GM18951 (cell line): Measurements from ENCODE around the gene FBF1.
A peak's percentile ranks its signal among the peaks of the same experiment; 100 is the strongest.

Experiments used
- POLR2A ChIP-seq: IDR thresholded peaks from 4 replicates; pipeline ENCODE4 v1.6.1; 2011; ENCODE audit warnings: mild to moderate bottlenecking; ENCODE audit not compliant: insufficient read length, insufficient read depth; ENCODE audit errors: extremely low read depth
- in situ Hi-C: fragments of 300-500 bp; cut with MboI; formaldehyde crosslinking; loops from one replicate; pipeline ENCODE4 v1.12.0; 2022; ENCODE audit warnings: low sequenced_read_pairs, mixed read lengths, inconsistent platforms; ENCODE audit not compliant: unreplicated experiment

The FBF1 gene, protein sequence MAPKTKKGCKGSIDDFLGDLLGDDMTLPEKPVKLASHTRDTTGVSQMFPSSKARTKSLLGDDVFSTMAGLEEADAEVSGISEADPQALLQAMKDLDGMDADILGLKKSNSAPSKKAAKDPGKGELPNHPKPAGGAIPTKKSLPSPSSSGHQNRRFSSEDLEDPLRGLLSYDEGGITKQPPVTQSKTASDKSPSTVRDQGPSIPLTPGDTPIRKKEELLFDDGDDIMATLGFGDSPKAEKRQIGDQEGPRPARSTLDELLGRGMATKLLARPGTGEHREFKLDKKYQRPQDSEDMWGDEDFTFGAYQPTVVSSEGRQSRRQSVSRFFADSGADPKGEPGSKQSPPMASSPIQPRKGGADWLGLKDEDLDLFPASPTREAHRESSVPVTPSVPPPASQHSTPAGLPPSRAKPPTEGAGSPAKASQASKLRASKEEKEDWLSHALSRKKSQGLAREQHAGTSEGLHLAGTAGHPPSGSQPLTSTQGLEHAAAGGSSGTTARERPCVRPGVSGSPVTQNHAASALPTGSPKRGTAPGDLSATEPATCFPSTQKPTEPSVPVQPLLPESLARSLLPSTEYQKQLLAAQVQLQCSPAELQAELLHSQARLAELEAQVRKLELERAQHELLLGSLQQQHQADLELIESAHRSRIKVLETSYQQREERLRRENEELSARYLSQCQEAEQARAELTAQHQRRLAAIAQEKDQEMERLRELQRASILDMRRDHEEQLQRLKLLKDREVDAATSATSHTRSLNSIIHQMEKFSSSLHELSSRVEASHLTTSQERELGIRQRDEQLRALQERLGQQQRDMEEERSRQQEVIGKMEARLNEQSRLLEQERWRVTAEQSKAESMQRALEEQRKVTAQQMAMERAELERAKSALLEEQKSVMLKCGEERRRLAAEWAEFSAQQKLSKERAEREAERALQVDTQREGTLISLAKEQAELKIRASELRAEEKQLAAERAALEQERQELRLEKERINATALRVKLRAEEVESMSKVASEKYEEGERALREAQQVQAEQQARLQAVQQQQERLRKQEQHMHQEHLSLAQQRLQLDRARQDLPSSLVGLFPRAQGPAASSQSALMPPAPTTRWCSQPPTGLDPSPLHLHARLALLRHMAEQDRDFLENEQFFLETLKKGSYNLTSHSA

DNA sequence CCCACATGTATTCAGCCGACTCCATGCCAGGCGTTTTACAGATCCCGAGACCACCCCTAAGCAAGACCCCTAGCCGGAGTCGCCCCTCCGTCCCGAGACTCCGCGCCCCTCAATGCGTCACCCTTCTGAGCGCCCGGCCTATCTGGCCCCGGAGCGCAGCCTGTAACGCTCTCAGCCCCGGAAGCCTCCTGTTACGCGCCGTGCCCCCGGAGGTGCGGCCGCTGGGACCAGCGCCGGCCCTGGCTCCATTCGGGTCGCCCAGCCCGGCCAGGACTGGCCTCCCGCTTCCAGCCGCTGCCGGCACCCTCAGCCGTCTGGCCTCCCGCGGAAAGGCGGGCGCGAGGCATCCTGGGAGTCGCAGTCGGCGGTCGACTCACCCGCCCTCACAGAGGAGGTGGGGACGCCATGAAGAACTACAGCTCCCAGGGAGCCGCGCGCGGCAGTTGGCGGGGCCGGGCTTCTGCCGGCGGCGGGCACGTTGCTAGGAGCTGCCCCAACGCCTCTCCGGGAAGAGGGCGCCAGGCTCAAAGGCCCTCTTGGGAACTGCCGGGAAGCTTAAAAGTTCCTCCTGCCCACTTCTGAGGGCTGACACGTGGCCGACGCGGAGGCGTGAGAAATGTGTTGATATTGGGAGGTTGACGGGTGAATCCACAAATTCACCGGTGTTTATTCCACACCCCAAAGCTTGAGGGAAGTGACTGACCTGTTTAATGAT, at the start of gene FBF1:
Gene FBF1 (minus strand): TSS at position 316 of the 715 bp plus-strand sequence. CDS start 2,893 bp downstream, outside the sequence.
- in situ Hi-C loops, result no loop called here
- TF ChIP-seq POLR2A, result peak; percentile 92

DNA sequence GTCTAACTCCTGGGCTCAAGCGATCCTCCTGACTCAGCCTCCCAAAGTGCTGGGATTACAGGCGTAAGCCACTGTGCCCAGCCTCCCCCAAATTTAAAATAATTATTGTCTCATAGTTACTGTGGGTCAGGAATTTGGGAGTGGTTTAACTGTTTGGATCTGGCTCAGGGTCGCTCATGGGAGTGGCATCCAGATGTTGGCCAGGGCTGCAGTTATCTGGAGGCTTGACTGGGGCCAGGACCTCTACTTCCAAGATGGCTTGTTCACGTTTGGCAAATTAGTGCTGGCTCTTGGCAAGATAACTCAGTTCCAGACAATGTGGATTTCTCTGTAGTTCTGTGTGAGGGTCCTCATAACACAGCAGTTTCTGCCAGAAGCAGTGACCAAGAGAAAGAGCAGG, 46.2 kb upstream of the FBF1 start:
- in situ Hi-C loops, result no loop called here
- no peak for TF ChIP-seq POLR2A

DNA sequence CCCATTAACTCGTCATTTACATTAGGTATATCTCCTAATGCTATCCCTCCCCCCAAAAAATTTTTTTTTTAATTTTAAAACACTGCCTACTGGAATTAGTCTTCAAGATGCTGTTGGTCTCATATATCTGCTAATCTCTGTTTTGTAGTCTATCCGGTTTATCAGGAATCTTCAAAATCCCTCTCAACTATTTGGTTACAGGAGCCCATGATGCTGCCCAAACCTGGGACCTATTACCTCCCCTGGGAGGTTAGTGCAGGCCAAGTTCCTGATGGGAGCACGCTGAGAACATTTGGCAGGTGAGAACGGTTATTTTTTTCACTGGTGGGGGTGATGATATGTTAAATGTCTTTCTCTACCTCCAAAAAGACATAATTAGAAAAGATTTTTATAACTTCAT, 45.1 kb upstream of the FBF1 start:
- no peak for TF ChIP-seq POLR2A
- in situ Hi-C loops, result no loop called here

DNA sequence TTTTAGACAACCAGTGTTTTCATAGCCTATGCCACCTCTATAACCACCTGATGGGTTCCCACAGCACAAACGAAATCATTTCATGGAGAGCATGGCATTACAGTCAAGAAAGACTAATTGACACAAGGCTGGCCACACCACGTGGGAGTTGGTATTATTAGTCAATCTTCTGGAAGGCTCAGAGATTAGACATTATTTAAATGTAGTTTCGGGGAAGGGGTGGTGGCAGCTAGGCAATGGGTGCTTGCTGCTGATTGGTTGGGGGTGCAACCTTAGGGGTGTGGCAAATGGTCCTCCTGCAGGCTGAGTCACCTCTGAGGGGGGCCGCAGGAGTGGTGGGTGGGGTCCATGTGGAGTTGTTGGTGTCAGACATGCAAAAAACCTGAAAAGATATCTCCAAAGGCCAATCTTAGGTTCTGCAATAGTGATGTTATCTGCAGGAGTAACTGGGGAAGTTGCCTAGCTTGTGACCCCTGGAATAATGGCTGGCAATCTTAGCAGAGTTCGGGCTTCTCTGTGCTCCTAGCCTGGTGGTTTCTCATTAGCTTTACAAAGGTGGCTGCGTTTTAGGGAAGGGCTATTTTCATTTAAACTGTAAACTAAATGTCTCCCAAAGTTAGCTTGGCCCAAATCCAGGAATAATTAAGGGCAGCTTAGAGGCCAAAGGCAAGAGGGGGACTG, 42.8 kb upstream of the FBF1 start:
- TF ChIP-seq POLR2A, result no peak
- in situ Hi-C loops, result no loop called here

DNA sequence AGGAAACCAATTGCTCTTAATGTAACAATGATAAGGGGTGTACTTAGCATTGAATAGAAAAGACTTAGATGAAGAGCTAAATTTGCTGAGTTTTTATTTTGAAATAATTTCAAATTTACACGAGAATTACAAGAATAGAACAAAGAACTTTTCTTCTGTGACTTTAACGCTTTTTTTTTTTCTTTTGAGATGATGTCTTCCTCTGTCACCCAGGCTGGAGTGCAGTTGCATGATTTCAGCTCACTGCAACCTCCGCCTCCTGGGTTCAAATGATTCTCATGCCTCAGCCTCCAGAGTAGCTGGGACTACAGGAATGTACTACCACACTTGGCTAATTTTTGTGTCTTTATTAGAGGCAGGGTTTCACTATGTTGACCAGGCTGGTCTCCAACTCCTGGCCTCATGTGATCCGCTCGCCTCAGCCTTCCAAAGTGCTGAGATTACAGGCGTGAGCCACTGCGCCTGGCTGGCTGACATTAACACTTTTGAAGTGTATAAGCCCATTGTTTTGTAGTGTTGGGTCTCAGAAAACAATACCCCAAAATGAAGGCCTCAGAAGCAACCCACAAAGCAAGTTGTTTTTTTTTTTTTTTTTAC, 40.3 kb upstream of the FBF1 start:
- TF ChIP-seq POLR2A, result no peak
- in situ Hi-C loops, result no loop called here

DNA sequence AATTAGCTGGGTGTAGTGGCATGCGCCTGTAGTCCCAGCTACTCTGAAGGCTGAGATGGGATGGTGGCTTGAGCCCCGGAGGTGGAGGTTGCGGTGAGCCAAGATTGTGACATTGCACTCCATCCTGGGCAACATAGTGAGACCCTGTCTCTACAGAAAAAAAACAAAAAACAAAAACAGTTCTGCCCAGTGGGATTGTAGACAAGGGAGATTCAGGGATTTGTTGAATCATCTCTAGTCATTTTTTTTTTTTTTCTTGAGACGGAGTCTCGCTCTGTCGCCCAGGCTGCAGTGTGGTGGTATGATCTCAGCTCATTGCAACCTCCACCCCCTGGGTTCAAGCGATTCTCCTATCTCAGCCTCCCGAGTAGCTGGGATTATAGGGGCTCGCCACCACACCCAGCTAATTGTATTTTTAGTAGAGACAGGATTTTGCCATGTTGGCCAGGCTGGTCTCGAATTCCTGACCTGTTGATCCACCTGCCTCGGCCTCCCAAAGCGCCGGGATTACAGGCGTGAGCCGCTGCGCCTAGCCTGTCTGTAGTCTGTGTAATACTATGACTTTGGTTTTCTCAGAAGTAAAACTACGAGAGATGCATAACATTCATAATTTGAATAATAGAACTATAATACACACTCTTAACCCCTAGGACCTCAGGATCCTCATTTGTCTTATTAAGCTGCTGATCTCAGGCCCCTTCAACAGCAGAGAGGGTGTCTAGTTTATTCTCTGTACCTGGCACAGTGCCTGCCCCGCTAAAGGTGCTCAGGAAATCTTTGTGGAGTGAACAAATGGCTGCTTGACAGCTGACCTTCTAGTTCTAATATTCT, 39.6 kb upstream of the FBF1 start:
- in situ Hi-C loops, result no loop called here
- no peak for TF ChIP-seq POLR2A

DNA sequence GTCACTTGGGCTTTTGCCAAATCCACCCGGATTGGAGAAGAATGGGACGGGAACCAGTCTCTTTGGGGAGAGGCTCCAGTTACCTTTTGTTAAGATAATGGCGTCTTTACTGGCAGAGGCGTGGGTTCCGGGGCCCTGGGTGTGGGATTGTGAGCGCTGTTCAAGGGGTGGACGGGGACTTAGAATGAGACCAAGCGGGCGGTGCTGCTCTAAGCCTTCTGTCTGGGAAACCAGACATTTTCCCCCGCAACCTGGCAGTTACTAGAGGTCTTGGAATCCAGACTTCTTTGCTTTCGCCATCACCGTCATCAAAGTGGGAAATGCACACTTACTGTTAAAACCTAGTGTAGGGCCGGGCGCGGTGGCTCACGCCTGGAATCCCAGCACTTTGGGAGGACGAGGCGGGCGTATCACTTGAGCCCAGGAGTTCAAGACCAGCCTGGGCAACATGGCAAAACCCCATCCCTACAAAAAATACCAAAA, 38.9 kb upstream of the FBF1 start:
- in situ Hi-C loops, result no loop called here
- TF ChIP-seq POLR2A, result no peak

DNA sequence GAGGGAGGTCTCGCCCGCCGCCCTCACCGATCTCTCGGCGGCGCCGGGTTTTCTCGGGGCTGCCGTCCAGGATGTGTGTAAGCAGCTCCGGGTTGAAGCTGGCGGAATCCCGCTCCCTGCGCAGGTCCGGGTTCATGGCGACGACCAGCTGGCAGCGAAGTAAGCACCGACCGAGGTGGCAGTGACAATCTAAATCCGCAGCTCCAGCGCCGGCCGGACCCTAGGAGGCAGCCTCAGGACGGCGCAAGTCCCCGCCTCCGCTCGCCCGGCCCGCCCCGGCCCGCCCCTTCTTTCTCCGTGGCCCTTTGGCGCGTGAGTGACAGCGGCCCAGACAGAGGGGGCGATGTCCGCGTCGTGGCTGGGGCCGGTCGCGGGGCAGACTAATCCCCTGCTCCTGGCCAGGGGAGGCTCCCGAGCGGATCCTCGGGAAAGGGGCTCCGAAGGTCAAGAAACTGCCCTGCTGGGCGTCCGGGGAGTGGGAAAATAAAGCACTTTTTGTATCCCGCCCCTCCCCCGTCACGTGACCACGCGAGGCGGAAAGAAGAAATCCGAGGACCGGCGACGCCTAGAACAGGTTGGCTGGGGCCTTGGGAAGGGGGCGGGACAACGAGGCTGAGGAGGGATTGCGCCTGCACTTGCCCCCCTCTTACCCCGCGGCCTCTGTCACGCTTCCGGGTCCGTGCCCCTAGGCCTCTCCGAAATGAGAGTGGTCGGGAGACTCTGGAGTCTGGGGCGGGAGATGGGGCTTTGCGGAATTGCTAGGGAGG, 38.3 kb upstream of the FBF1 start, which contains the start of the genes ACOX1 and TEN1:
Gene ACOX1 (minus strand): TSS at position 229 of the 767 bp plus-strand sequence. CDS start 93 bp downstream, at position 136.
Gene TEN1 (plus strand): TSS at position 303 of the 767 bp plus-strand sequence. CDS start 6,953 bp downstream, outside the sequence.
- in situ Hi-C loops, result no loop called here

DNA sequence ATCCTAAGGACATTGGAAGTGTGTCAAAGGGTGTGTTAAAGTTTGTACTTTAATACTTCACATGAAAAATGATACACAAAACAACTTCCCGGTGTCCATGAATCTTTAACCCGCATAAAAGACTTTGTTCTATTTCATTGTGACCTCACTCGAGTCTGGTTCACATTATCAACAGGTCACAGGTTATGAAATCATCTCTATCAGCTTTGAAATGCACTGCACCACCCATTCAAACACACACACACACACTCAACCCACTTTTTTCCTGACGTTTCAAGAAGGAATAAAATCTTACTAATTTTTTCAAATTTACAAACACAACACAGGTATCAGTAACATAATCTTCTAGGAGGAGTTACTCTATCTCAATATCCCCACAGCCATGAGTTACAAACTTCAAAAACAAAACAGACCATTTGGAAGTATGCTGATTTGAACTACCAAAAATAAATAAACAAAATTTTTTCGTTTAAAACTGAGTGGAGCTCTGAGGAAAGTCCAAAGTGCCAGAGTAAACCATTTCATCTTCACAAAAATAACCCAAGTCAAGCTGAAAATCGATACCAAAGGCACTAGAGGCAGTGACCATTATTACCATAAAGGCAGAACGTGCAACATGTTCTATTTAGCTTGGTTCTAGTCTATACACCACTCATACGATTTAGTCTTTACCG, 35.5 kb upstream of the FBF1 start:
- no peak for TF ChIP-seq POLR2A
- in situ Hi-C loops, result no loop called here

More for the DNA sequence above, 38.3 kb upstream of the FBF1 start, which contains the start of the genes ACOX1 and TEN1:
- peak; percentile 92 for TF ChIP-seq POLR2A
